ENCODE measurements around the gene TBCD.

Gene TBCD

GRCh38 chr17:82947051-82947991 lies 195.5 kb downstream of the TBCD start:
- CTCF ChIA-PET: interaction anchor here (1.0 kb wide), 1 partner anchor 33 kb away, joined by 4 read pairs; no protein-coding TSS in a partner anchor
- POLR2A ChIA-PET: no interaction called here
- DNase-seq (ENCODE audit: extremely low spot score): no peak
- no peak for TF ChIP-seq CTCF (IDR thresholded peaks at IDR 0.05; ENCODE audit: control extremely low read depth, extremely low read depth, low read depth, missing control alignments)

GRCh38 chr17:82948081-82948511 lies 196.2 kb downstream of the TBCD start:
- ChIA-PET CTCF (no interaction called here), POLR2A (no interaction called here)
- no peak for TF ChIP-seq CTCF (IDR thresholded peaks at IDR 0.05; ENCODE audit: control extremely low read depth, extremely low read depth, low read depth, missing control alignments)
- DNase-seq (ENCODE audit: extremely low spot score): no peak

- ChIA-PET CTCF (no interaction called here), POLR2A (no interaction called here)
- DNase-seq (ENCODE audit: extremely low spot score): no peak
- no peak for TF ChIP-seq CTCF (IDR thresholded peaks at IDR 0.05; ENCODE audit: control extremely low read depth, extremely low read depth, low read depth, missing control alignments)
Observed at GRCh38 chr17:82948957-82949356, 197.1 kb downstream of the TBCD start.

GRCh38 chr17:82949361-82949760 lies 197.5 kb downstream of the TBCD start:
- CTCF ChIA-PET: no interaction called here
- no peak for DNase-seq (ENCODE audit: extremely low spot score)
- POLR2A ChIA-PET: no interaction called here

GRCh38 chr17:82949984-82950383 lies 198.1 kb downstream of the TBCD start:
- POLR2A ChIA-PET: no interaction called here
- no peak for DNase-seq (ENCODE audit: extremely low spot score)
- CTCF ChIA-PET: no interaction called here
- no peak for TF ChIP-seq CTCF (IDR thresholded peaks at IDR 0.05; ENCODE audit: control extremely low read depth, extremely low read depth, low read depth, missing control alignments)

More at GRCh38 chr17:82949361-82949760, 197.5 kb downstream of the TBCD start:
- TF ChIP-seq CTCF (IDR thresholded peaks at IDR 0.05; ENCODE audit: control extremely low read depth, extremely low read depth, low read depth, missing control alignments): no peak

- CTCF ChIA-PET: no interaction called here
Observed at GRCh38 chr17:82950525-82951102, 198.7 kb downstream of the TBCD start.

More at GRCh38 chr17:82950525-82951102, 198.7 kb downstream of the TBCD start:
- no peak for TF ChIP-seq CTCF (IDR thresholded peaks at IDR 0.05; ENCODE audit: control extremely low read depth, extremely low read depth, low read depth, missing control alignments)
- DNase-seq (ENCODE audit: extremely low spot score): no peak
- POLR2A ChIA-PET: no interaction called here
